ENCODE measurements around the gene OR5T2.
"Not testable (repeated sequence)": the region's sequence is repeated elsewhere in the genome, so short reads cannot be mapped to it uniquely, and the experiment has no call there.

Gene OR5T2

GRCh38 chr11:56234155-56234554 lies at the start of gene OR5T2:
TSS of gene OR5T2 (minus strand) at chr11:56234255. CDS start at chr11:56233062, 1,193 bp downstream.
- no peak for DNase-seq

- DNase-seq = no peak
Measured at GRCh38 chr11:56273854-56274253, 39.8 kb upstream of the OR5T2 start, which contains the start of gene OR5T1. TSS of gene OR5T1 (plus strand) at chr11:56274154. CDS start at chr11:56275639, 1,485 bp downstream.

DNA sequence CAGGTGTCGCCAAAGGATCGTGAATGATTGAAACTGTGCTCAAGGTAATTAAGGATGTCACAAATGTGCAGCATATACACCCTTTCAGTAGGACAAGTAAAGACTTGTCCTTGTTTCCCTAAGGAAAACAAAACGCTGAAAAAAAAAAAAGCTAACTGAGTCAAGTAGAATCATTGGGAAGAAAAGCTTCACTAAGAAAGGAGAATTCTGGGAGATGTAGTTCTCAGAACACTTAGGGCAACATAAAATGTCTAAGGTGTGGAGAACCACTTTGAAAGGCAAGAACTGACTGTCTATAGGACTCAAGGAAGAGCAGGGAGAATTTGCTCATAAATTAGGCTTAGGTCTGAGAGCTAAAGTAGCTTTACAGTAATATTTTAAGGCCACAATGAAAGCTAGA lies 37.0 kb upstream of the OR5T2 start:
- DNase-seq = no peak

DNA sequence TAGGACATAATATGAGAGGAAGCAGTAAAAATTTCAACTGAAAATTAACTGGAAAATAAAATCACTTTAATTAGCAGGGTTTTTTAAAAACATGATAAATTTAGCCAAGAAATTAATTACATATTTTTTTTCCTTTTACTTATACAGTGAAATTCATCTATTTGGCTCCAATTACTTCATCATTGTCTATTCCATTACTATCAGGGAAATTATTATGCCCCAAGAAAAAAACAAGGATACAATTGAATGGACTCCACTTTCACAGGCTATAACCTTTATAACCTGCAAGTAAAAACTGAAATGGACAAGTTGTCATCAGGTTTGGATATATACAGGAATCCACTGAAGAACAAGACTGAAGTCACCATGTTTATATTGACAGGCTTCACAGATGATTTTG lies 17.9 kb upstream of the OR5T2 start, which contains the start of gene OR5T3:
TSS of gene OR5T3 (plus strand) at position 301 of the 400 bp plus-strand sequence. CDS start at position 301, 0 bp downstream.
- DNase-seq = no peak

GRCh38 chr11:56219735-56220134 lies 14.3 kb downstream of the OR5T2 start:
- not testable (repeated sequence) for DNase-seq

- no peak for DNase-seq
Measured at GRCh38 chr11:56214537-56214936, 19.5 kb downstream of the OR5T2 start.

GRCh38 chr11:56207790-56208189 lies 26.3 kb downstream of the OR5T2 start:
- no peak for DNase-seq

DNA sequence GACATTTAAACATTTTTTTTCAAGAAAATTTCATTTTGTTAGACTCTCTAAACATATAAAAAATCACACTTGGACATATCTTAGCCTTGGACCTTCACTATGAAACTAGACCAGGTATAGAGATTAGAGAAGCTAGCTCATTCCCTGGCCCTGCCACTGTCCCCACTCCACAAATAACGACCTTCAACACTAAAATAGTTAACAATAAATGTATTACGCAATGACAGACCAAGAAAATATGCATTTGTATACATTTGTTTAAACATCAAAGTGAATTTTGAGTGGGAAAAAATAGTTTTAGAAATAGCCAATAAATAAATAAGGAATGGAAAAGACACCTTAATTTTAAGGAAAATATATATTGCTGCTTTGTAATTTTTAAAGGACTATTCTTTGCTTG lies 36.7 kb downstream of the OR5T2 start:
- DNase-seq = no peak

GRCh38 chr11:56196705-56197104 lies 37.4 kb downstream of the OR5T2 start:
- no peak for DNase-seq

DNA sequence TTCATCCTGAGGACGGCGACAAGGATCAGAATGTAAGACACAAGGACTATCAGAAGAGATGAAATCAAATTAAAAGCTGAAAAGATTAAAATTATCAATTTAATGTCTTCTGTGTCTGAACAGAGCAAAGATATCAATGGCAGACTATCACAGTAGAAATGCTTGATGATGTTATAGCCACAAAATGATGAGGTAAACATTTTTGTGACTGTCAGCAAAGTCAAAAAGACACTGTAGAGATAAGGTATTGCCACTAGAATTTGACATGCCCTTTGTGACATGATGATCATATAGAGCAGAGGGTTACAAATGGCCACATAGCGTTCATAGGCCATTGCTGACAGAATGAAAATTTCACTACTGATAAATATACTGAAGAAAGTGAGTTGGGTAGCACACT lies 45.5 kb downstream of the OR5T2 start:
- no peak for DNase-seq

GRCh38 chr11:56183459-56183858 lies 50.6 kb downstream of the OR5T2 start:
- DNase-seq = no peak

Measured in hematopoietic multipotent progenitor cell treated with erythropoietin and hydrocortisone succinate and interleukin-3 and kit ligand, for 4 days (in vitro differentiated cells).